WTC11 (cell line): Measurements from ENCODE around the gene CDH2. TPM values are rescaled to one million over a fixed set of nuclear protein-coding genes. Genes with fewer than 3 reads are reported as not detected.

ENCODE experiments used
- ATAC-seq: fragments of 200-7000 bp; cut with Tn5 transposase; 2 replicates; pipeline ENCODE4 v1.10.0; 2021; ENCODE audit warnings: mild to moderate bottlenecking, moderate library complexity
- CTCF ChIA-PET: fragments of 300-600 bp; sonication (Branson Sonifier 250); formaldehyde crosslinking; loops from one replicate; lab custom pipeline; 2021; ENCODE audit warnings: antibody characterized with exemption; lab: Charles Lee
- POLR2A ChIA-PET: fragments of 350-600 bp; sonication (Branson Sonifier 250); formaldehyde crosslinking; loops from one replicate; lab custom pipeline; 2021; ENCODE audit warnings: antibody characterized with exemption; lab: Charles Lee
- DNase-seq: peaks from one replicate; pipeline ENCODE4 v3.0.0; 2021; ENCODE audit warnings: low spot score
- H3K27ac Mint-ChIP-seq: 2 replicates; pipeline ENCODE4 v1.8.0; 2021; ENCODE audit warnings: mixed read lengths
- H3K27me3 Mint-ChIP-seq: 2 replicates; pipeline ENCODE4 v1.8.0; 2021; ENCODE audit warnings: low read depth, mild to moderate bottlenecking, moderate library complexity, mixed read lengths
- H3K36me3 Mint-ChIP-seq: 2 replicates; pipeline ENCODE4 v1.8.0; 2021; ENCODE audit warnings: mixed read lengths
- H3K4me1 Mint-ChIP-seq: 2 replicates; pipeline ENCODE4 v1.8.0; 2022; ENCODE audit warnings: mixed read lengths
- H3K4me3 Mint-ChIP-seq: 2 replicates; pipeline ENCODE4 v1.8.0; 2021; ENCODE audit warnings: mild to moderate bottlenecking, moderate library complexity, mixed read lengths
- H3K9me3 Mint-ChIP-seq: 2 replicates; pipeline ENCODE4 v1.8.0; 2021; ENCODE audit warnings: mixed read lengths
- CREM ChIP-seq: sonication (generic); formaldehyde crosslinking; IDR thresholded peaks from 2 replicates; pipeline ENCODE4 v1.8.1; 2022; ENCODE audit warnings: mild to moderate bottlenecking, missing genetic modification reagents, moderate library complexity
- ELF4 ChIP-seq: sonication (generic); formaldehyde crosslinking; IDR thresholded peaks from 2 replicates; pipeline ENCODE4 v1.8.1; 2022; ENCODE audit warnings: low read depth, mild to moderate bottlenecking, moderate library complexity, missing genetic modification reagents
- FOXP1 ChIP-seq: sonication (generic); formaldehyde crosslinking; IDR thresholded peaks from 2 replicates; pipeline ENCODE4 v1.8.0; 2022; ENCODE audit warnings: missing genetic modification reagents, mild to moderate bottlenecking, moderate library complexity, borderline replicate concordance
- GRHL2 ChIP-seq: fragments of 250-450 bp; sonication (Bioruptor Pico); IDR thresholded peaks from 2 replicates; pipeline ENCODE4 v1.8.0; 2022; ENCODE audit warnings: mild to moderate bottlenecking, moderate library complexity; ENCODE audit not compliant: insufficient replicate concordance, severe bottlenecking
- GTF2I ChIP-seq: fragments of 250-450 bp; sonication (Bioruptor Pico); conservative IDR thresholded peaks from 2 replicates; pipeline ENCODE4 v1.4.0; 2021; ENCODE audit warnings: mild to moderate bottlenecking
- JUN ChIP-seq: sonication (generic); formaldehyde crosslinking; IDR thresholded peaks from 2 replicates; pipeline ENCODE4 v1.8.0; 2023; ENCODE audit warnings: mild to moderate bottlenecking, missing genetic modification reagents
- MYBL2 ChIP-seq: sonication (generic); formaldehyde crosslinking; IDR thresholded peaks from 2 replicates; pipeline ENCODE4 v1.8.1; 2023; ENCODE audit warnings: mild to moderate bottlenecking, moderate library complexity, missing genetic modification reagents
- RORB ChIP-seq: fragments of 250-450 bp; sonication (Bioruptor Pico); IDR thresholded peaks from 2 replicates; pipeline ENCODE4 v1.9.0; 2021; ENCODE audit warnings: mild to moderate bottlenecking
- SMAD3 ChIP-seq: sonication (generic); formaldehyde crosslinking; IDR thresholded peaks from 2 replicates; pipeline ENCODE4 v1.8.0; 2022; ENCODE audit warnings: missing genetic modification reagents, mild to moderate bottlenecking, borderline replicate concordance
- total RNA-seq: library from RNA; stranded (reverse); gene quantifications from 3 replicates; pipeline ENCODE4 v1.2.3, GENCODE V29; 2021
- TF ChIP-seq, protein P1 (sequence below): sonication (generic); formaldehyde crosslinking; IDR thresholded peaks from 2 replicates; pipeline ENCODE4 v1.8.0; 2022; ENCODE audit warnings: mild to moderate bottlenecking, missing genetic modification reagents
- TF ChIP-seq, protein P2 (sequence below): fragments of 250-450 bp; sonication (Bioruptor Pico); IDR thresholded peaks from 2 replicates; pipeline ENCODE4 v2.1.2; 2022; ENCODE audit warnings: mild to moderate bottlenecking, moderate library complexity
- TF ChIP-seq, protein P3 (sequence below): fragments of 200-600 bp; IDR thresholded peaks from 2 replicates; pipeline ENCODE4 v1.8.0; 2022; ENCODE audit warnings: antibody characterized with exemption
- TF ChIP-seq, protein P4 (sequence below): sonication (generic); formaldehyde crosslinking; IDR thresholded peaks from 2 replicates; pipeline ENCODE4 v1.8.0; 2023; ENCODE audit warnings: mild to moderate bottlenecking, missing genetic modification reagents
- TF ChIP-seq, protein P5 (sequence below): fragments of 250-450 bp; sonication (Bioruptor Pico); conservative IDR thresholded peaks from 2 replicates; pipeline ENCODE4 v1.9.0; 2021; ENCODE audit warnings: mild to moderate bottlenecking

The CDH2 gene
- total RNA-seq, 1 experiment from 2014 or later: 17.3 TPM

DNA sequence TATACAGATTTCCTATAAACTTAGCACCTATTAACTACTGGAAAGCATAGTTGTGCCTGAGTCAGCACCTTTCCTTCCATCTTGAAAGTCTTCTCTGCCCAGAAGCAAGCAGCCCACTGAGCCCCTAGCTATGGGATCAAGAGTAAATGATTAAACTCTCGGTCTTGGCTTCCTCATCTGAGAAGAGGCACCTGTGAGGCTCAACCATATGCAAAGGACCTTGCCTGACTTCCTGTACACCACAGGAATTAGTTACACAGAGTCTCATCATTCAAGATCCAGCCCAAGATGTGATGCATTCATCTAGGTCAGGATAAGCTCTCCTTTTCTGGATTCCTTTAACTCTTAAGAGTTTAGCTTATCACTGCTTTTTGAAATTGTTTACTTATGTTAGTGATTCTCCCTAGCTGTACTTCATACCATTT lies 96.0 kb downstream of the CDH2 start:
- H3K27ac Mint-ChIP-seq: no peak overlapping the region
- peaks cover 23% of the 10 kb centered on the region for H3K27me3 Mint-ChIP-seq
- ATAC-seq (no peak), DNase-seq (no peak)
- POLR2A ChIA-PET: no interaction called here
- H3K36me3 Mint-ChIP-seq: no peaks in the 10 kb centered on the region
- no peaks in the 10 kb centered on the region for H3K9me3 Mint-ChIP-seq
- TF ChIP-seq, protein P1, sequence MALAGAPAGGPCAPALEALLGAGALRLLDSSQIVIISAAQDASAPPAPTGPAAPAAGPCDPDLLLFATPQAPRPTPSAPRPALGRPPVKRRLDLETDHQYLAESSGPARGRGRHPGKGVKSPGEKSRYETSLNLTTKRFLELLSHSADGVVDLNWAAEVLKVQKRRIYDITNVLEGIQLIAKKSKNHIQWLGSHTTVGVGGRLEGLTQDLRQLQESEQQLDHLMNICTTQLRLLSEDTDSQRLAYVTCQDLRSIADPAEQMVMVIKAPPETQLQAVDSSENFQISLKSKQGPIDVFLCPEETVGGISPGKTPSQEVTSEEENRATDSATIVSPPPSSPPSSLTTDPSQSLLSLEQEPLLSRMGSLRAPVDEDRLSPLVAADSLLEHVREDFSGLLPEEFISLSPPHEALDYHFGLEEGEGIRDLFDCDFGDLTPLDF (CRISPR knock-in tag): no peak
- TF ChIP-seq ELF4 (CRISPR knock-in tag) (no peak), FOXP1 (CRISPR knock-in tag) (no peak), MYBL2 (no peak), JUN (CRISPR knock-in tag) (no peak)
- TF ChIP-seq, all 79 proteins: peak for 0
- Mint-ChIP-seq H3K4me3 (no peak overlapping the region), H3K4me1 (peaks cover 20% of the 10 kb centered on the region)
- CTCF ChIA-PET: no interaction called here

DNA sequence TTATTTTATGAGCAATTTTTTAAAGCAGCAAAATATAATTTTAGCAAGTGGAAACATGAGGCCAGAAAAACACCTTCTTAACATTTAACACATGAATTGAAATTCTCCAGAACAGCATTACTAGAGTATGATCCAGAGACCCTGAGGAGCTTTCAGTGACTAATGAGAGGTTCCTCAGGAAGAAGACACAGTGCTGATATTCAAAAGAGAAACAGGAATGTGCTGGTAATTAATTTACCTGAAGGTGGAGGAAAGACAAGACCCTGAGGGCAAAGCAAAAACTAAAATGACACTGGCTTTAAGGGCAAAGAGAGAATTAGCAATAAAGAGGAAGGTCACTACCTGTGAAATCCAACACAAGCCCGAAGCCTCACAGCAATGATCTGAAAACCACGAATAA lies 97.0 kb downstream of the CDH2 start:
- no peak overlapping the region for H3K4me3 Mint-ChIP-seq
- DNase-seq: no peak
- H3K36me3 Mint-ChIP-seq: no peaks in the 10 kb centered on the region
- peaks cover 13% of the 10 kb centered on the region for H3K27me3 Mint-ChIP-seq
- TF ChIP-seq, protein P2, sequence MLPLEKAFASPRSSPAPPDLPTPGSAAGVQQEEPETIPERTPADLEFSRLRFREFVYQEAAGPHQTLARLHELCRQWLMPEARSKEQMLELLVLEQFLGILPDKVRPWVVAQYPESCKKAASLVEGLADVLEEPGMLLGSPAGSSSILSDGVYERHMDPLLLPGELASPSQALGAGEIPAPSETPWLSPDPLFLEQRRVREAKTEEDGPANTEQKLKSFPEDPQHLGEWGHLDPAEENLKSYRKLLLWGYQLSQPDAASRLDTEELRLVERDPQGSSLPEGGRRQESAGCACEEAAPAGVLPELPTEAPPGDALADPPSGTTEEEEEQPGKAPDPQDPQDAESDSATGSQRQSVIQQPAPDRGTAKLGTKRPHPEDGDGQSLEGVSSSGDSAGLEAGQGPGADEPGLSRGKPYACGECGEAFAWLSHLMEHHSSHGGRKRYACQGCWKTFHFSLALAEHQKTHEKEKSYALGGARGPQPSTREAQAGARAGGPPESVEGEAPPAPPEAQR (CRISPR knock-in tag): no peak
- TF ChIP-seq, protein P3, sequence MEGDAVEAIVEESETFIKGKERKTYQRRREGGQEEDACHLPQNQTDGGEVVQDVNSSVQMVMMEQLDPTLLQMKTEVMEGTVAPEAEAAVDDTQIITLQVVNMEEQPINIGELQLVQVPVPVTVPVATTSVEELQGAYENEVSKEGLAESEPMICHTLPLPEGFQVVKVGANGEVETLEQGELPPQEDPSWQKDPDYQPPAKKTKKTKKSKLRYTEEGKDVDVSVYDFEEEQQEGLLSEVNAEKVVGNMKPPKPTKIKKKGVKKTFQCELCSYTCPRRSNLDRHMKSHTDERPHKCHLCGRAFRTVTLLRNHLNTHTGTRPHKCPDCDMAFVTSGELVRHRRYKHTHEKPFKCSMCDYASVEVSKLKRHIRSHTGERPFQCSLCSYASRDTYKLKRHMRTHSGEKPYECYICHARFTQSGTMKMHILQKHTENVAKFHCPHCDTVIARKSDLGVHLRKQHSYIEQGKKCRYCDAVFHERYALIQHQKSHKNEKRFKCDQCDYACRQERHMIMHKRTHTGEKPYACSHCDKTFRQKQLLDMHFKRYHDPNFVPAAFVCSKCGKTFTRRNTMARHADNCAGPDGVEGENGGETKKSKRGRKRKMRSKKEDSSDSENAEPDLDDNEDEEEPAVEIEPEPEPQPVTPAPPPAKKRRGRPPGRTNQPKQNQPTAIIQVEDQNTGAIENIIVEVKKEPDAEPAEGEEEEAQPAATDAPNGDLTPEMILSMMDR: no peak
- TF ChIP-seq GRHL2 (CRISPR knock-in tag) (no peak), JUN (CRISPR knock-in tag) (no peak), CREM (CRISPR knock-in tag) (no peak), MYBL2 (no peak), GTF2I (CRISPR knock-in tag) (no peak), RORB (CRISPR knock-in tag) (no peak), SMAD3 (no peak)
- TF ChIP-seq, protein P4, sequence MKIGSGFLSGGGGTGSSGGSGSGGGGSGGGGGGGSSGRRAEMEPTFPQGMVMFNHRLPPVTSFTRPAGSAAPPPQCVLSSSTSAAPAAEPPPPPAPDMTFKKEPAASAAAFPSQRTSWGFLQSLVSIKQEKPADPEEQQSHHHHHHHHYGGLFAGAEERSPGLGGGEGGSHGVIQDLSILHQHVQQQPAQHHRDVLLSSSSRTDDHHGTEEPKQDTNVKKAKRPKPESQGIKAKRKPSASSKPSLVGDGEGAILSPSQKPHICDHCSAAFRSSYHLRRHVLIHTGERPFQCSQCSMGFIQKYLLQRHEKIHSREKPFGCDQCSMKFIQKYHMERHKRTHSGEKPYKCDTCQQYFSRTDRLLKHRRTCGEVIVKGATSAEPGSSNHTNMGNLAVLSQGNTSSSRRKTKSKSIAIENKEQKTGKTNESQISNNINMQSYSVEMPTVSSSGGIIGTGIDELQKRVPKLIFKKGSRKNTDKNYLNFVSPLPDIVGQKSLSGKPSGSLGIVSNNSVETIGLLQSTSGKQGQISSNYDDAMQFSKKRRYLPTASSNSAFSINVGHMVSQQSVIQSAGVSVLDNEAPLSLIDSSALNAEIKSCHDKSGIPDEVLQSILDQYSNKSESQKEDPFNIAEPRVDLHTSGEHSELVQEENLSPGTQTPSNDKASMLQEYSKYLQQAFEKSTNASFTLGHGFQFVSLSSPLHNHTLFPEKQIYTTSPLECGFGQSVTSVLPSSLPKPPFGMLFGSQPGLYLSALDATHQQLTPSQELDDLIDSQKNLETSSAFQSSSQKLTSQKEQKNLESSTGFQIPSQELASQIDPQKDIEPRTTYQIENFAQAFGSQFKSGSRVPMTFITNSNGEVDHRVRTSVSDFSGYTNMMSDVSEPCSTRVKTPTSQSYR: no peak
- TF ChIP-seq, protein P5, sequence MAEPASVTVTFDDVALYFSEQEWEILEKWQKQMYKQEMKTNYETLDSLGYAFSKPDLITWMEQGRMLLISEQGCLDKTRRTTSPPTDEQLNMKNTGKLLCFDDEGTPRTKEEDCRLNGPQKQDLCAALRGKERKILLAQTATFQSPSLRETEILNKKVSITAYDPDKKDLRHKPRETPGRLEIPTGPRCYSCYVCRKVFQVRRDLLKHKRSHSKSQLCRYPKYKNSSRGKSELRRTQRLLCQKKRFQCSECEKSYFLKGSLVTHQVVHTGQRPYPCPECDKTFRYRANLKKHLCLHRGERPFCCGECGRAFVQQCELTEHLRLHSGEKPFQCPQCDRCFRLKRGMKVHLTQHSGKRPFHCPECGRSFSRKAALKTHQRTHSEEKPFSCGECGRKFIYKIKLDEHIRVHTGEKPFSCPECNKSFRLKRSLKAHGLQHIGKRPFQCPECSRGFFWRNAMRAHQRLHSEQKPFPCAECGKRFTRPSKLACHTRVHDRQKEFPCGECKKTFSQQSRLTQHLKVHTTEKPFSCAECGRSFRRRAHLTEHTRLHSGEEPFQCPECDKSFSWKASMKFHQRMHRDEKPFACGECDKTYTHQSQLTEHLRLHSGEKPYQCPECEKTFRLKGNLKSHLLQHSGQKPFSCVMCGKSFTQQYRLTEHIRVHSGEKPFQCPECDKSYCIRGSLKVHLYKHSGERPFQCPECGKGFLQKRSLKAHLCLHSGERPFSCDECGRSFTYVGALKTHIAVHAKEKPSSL (CRISPR knock-in tag): no peak
- peaks cover 20% of the 10 kb centered on the region for H3K4me1 Mint-ChIP-seq
- ChIA-PET CTCF (no interaction called here), POLR2A (no interaction called here)
- no peaks in the 10 kb centered on the region for H3K9me3 Mint-ChIP-seq
- H3K27ac Mint-ChIP-seq: no peak overlapping the region
- no peak; the same call in 1 of the 2 replicates for ATAC-seq
